HK-2 (cell line): ENCODE results near the gene PLAAT2.

ENCODE experiments used
- DNase-seq: peaks from one replicate; pipeline ENCODE4 v3.0.0-alpha.2; 2018; ENCODE audit not compliant: unreplicated experiment

PLAAT2 gene

DNA sequence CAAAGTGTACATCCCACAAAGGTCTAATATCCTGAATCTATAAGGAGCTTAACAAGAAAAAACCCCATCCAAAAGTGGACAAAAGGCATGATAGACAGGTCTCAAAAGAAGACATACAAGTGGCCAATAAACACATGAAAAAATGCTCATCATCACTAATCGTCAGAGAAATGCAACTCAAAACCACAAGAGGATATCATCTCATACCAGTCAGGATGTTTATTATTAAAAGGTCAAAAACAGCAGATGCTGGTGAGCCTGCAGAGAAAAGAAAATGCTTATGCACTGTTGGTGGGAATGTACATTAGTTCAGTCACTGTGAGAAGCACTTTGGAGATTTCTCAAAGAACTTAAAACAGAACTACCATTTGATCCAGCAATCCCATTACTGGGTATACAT, 44.6 kb downstream of the PLAAT2 start:
- DNase-seq = no peak

- DNase-seq = no peak
Observed at GRCh38 chr11:63517156-63517555, 46.0 kb downstream of the PLAAT2 start.

GRCh38 chr11:63516109-63516508, 47.1 kb downstream of the PLAAT2 start:
- DNase-seq = no peak

GRCh38 chr11:63512816-63513215, 50.4 kb downstream of the PLAAT2 start:
- DNase-seq = no peak

DNA sequence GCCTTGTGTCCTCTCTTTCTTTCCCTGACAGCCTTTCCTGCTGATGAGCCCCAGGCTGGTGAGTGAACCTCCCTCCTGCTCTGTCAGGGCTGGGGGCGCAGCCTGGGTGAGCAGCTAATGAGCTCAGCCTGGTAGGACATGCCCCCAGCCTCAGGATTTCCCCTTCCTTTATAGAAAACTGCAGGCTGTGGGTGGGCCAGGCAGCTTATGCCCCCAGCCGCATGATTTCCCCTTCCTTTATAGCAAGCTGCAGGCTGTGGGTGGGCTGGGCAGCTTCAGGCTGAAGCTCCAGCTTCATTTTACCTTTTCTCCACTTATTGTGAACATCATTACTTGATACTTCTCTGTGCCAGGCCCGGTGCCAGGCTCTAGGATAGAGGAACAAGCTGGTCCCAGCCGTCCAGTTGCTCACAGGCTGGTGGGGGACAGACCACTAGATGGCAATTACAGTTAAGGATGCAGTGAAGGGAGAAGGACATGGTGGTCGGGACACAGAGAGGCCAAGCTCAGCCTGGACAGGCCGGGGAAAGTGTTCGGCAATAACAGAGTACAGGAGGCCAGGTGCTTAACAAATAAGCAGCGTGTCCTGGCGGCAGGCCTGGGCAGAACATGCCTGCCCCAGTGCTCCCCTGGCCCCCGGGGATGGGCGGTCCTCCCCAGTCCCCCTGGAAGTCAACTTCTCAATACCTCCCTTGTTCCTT, 52.0 kb downstream of the PLAAT2 start:
- DNase-seq = no peak

DNA sequence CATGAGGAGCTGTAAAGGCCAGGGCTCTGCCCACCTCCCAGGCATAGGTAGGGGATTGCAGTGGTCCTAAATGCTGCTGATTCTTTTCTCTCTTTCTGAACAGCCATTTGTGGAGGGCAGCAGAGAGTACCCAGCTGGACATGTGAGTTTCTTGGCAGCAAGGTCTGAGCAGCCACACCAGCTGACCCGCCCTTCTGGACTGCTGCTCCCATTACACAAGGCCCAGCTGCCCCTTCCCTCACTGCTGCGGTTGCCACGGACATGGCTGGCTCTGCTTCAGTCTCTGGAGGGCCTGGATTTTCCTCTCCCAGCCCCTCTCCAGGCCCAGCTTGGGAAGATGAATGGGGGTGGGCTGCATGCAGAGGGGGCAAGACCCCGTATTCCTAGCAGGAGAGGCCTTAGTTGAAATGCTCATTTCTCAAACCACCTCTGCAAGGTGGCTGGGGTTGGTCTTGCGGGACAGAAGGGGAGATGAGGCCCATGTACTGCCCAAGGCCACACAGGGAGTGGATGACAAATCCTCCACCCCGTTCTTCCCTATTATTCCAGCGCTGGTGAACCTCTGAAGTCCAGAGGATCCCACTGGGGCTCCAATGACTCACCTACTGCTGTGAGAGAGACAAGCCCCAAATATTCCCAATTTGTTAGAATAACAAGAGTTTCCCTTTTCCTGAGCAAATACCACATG, 52.7 kb downstream of the PLAAT2 start:
- no peak for DNase-seq

GRCh38 chr11:63508745-63509144, 54.4 kb downstream of the PLAAT2 start:
- DNase-seq = no peak

DNA sequence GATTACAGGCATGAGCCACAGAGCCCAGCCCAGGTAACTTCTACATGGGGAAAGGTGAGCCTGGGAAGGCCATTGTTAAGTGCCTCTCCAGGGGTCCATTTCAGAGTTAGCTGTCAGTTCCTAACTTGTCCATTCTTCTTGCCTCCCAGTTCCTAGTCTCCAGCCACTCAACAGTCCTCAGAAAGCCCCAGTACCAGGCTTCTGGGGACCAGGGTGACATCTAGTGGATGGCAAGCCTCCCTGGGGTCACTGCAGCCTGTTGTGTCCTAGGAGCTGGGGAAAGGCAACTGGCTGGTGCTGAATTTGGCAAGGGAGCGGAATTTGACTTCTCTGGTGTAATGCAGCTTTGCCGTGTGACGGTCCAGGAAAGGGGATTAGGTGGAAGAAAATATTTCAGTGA, 55.2 kb downstream of the PLAAT2 start:
- peak; percentile 16 for DNase-seq

DNA sequence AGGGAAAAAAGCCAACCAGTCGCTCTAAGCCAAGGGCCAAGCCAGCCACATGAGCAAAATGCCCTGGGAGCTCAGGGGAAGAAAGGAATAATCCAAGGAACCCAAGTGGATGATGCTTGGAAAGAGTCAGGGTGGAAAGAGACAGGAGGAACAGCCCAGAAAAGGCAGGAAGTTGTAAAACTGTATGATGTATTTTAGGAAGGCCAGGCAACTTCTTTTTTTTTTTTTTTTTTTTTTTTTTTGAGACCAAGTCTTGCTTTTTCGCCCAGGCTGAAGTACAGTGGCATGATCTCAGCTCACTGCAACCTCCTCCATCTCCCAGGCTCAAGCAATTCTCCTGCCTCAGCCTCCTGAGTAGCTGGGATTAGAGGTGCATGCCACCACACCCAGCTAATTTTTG, 55.7 kb downstream of the PLAAT2 start:
- no peak for DNase-seq

DNA sequence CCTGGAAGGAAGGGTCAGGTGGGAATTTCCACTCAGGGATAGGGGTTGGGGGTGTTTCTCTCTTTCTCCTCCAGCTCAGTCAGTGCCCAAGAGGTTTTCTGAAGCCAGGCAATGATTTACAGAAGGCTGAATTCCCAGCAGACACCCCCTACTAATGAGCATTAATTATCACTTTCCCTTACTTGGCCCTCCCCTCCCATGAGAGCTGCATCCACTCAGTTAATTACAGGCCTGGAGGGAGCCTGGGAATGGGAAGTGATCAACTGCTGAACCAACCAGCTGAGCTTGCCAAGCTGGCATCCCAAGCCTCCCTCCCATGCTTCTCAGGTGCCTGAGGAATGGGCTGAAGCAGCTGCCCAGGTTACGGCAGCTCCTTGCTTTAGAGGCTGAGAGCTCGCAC, 56.3 kb downstream of the PLAAT2 start:
- DNase-seq = no peak

DNA sequence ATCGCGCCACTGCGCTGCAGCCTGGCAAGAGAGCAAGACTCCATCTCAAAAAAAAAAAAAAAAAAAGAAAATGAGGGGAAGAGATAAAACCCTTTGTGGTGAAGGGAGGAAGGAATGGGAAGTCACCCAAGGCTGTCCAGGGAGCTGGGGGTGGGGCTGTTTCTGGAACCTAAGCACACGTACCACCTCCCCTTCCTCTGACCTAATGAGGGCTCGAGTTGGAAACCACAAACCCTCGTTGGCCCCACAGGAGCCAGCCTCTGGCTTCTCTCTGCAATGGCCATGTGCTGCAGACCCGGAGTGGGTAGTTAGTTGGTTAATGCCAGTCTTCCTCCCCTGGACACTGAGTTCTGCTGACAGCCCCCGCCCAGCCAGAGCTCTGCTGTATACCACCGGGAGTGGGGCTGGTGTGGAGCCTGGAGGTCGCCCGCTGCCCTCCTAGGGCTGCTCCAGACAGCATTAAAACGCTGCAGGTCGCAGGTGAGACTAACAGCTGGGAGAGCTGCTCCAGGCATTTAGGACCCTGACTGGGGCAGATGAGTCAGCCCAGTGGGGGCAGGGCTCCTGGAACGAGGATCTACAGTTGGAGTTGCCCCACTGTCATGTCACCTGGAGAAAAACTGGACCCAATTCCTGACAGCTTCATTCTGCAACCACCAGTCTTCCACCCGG, 57.2 kb downstream of the PLAAT2 start, which contains the start of gene LGALS12:
Gene LGALS12, plus strand, starts transcription at position 228 of the 672 bp plus-strand sequence. Its CDS starts 375 bp downstream, at position 603.
- peak; percentile 4 for DNase-seq

DNA sequence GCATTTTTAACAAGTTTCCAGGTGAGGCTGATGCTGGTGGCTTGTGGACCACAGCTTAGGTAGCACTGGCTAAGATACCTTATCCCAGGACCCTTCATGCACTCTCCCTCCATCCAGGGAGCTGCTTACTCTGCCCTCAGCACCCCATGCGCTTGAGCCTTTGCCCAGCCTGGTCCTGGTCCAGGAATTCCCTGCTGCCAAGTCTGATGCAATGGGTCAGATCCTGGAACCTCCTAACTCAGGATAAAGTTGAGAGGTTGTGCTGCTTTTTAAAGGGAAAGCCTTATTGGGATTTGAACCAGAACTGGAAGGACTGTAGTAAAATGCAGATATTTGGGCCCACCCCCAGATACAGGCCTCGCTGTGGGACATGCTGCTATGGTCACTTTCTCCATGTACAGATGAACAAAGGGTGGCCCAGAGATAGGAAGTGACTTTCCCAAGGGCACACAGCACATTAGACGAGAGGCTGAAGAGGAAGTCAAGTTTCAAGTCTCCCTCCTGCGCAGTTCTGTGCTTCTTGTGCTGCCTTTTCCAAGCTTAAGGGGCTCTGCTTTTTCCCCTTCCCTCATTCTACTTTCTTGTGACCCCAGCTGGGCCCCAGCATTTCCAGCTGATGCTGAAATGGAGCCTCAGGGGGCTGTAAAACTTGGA, 58.1 kb downstream of the PLAAT2 start:
- no peak for DNase-seq

DNA sequence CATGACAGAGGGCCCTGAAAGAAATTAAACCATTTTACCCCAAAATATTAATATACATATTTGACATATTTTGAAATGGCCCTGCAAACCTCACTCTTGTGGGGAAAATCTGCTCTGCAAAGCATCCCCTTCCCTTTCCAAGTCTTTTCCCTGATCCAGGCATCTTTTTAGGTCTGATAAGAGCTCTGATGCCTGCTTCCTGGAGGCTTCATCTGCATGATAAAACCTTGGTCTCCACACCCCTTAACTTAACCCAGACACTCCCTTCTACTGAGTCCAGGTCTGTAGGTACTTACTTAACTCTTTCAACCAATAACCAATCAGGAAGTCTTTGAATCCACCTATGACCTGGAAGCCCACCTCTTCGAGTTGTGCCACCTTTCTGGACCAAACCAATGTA, 59.1 kb downstream of the PLAAT2 start:
- no peak for DNase-seq

GRCh38 chr11:63503492-63503891, 59.7 kb downstream of the PLAAT2 start:
- DNase-seq = no peak
